Neural cell (in vitro differentiated cells): Measurements from ENCODE around the gene ODF4.

Experiments used
- EZH2 ChIP-seq: fragments of 200-600, 300-800 bp; shearing (Covaris generic), sonication (generic); IDR thresholded peaks from 2 replicates; pipeline ENCODE4 v1.6.1; 2014; ENCODE audit warnings: antibody characterized with exemption, low read length, borderline replicate concordance, mild to moderate bottlenecking; ENCODE audit not compliant: insufficient read depth, poor library complexity, severe bottlenecking
- REST ChIP-seq: IDR thresholded peaks from 2 replicates; pipeline ENCODE4 v1.6.1; 2012; ENCODE audit warnings: borderline replicate concordance
- TF ChIP-seq, protein P1 (sequence below): fragments of 450-650 bp; IDR thresholded peaks from 2 replicates; pipeline ENCODE4 v1.5.1; 2014; ENCODE audit warnings: antibody characterized with exemption, mild to moderate bottlenecking, moderate library complexity; ENCODE audit not compliant: poor library complexity, severe bottlenecking

DNA sequence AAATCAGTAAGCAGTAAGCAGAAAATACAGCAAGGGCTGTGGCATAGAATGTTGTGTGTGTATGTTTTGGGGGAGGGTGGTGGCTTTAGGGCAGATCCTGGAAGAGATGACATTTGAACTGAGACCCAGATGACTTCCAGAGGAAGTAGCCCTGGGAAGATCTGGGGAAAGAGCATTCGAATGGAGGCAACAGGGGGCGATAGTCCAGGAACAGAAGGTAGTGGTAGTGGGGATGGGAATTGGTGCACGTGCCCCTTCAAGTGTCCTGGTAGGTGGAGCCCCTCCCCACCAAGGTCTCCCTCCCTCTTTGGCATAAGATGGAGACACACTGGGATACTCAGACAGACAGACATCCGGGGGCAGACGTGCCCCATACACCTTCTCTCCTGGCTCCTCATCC, 15.5 kb upstream of the ODF4 start:
- TF ChIP-seq, protein P1, sequence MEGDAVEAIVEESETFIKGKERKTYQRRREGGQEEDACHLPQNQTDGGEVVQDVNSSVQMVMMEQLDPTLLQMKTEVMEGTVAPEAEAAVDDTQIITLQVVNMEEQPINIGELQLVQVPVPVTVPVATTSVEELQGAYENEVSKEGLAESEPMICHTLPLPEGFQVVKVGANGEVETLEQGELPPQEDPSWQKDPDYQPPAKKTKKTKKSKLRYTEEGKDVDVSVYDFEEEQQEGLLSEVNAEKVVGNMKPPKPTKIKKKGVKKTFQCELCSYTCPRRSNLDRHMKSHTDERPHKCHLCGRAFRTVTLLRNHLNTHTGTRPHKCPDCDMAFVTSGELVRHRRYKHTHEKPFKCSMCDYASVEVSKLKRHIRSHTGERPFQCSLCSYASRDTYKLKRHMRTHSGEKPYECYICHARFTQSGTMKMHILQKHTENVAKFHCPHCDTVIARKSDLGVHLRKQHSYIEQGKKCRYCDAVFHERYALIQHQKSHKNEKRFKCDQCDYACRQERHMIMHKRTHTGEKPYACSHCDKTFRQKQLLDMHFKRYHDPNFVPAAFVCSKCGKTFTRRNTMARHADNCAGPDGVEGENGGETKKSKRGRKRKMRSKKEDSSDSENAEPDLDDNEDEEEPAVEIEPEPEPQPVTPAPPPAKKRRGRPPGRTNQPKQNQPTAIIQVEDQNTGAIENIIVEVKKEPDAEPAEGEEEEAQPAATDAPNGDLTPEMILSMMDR: no peak
- TF ChIP-seq EZH2 (no peak), REST (no peak)
